ENCODE data around the gene BBS12.

BBS12 gene

GRCh38 chr4:122716825-122717448 lies 15.6 kb upstream of the BBS12 start:
- peak; percentile 89 for DNase-seq

GRCh38 chr4:122718281-122718680 lies 14.2 kb upstream of the BBS12 start:
- DNase-seq: no peak

GRCh38 chr4:122722256-122722655 lies 10.2 kb upstream of the BBS12 start:
- DNase-seq: no peak

- DNase-seq: no peak
These were observed 3.6 kb upstream of the BBS12 start for GRCh38 chr4:122728856-122729255.

- no peak for DNase-seq
These were observed 828 bp upstream of the BBS12 start for GRCh38 chr4:122731676-122732075.

- no peak for DNase-seq
These were observed 1.2 kb downstream of the BBS12 start for GRCh38 chr4:122733787-122734120.

- no peak for DNase-seq
These were observed 6.7 kb downstream of the BBS12 start for GRCh38 chr4:122739174-122739573.

GRCh38 chr4:122742933-122743829 lies 10.7 kb downstream of the BBS12 start:
- no peak for DNase-seq

GRCh38 chr4:122744229-122744628 lies 11.7 kb downstream of the BBS12 start:
- no peak for DNase-seq

GRCh38 chr4:122746485-122746965 lies 14.0 kb downstream of the BBS12 start:
- DNase-seq: no peak

GRCh38 chr4:122747068-122747467 lies 14.6 kb downstream of the BBS12 start:
- DNase-seq: no peak

- no peak for DNase-seq
These were observed 15.4 kb downstream of the BBS12 start for GRCh38 chr4:122747883-122748282.

GRCh38 chr4:122749704-122750454 lies 17.4 kb downstream of the BBS12 start:
- no peak for DNase-seq

- no peak for DNase-seq
These were observed 23.2 kb downstream of the BBS12 start for GRCh38 chr4:122755675-122756074.

- no peak for DNase-seq
These were observed 25.5 kb downstream of the BBS12 start for GRCh38 chr4:122758033-122758432.

- DNase-seq: no peak
These were observed 27.3 kb downstream of the BBS12 start for GRCh38 chr4:122759639-122760310.

- peak; percentile 8 for DNase-seq
These were observed 30.0 kb downstream of the BBS12 start for GRCh38 chr4:122762520-122762919.

GRCh38 chr4:122762966-122763716 lies 30.6 kb downstream of the BBS12 start:
- no peak for DNase-seq

- DNase-seq: no peak
These were observed 31.7 kb downstream of the BBS12 start for GRCh38 chr4:122764071-122764820.

GRCh38 chr4:122764821-122765215 lies 32.3 kb downstream of the BBS12 start:
- no peak for DNase-seq

- DNase-seq: no peak
These were observed 33.3 kb downstream of the BBS12 start for GRCh38 chr4:122765692-122766352.

Measured in stimulated activated CD4-positive, alpha-beta T cell treated with anti-CD3 and anti-CD28 coated beads, Interleukin-15, amount 100 ng/mL, for 24 hours (primary cell).